SHP77 (cell line): ENCODE measurements around the gene ST3GAL5.
"Not testable (repeated sequence)": the region's sequence is repeated elsewhere in the genome, so short reads cannot be mapped to it uniquely, and the experiment has no call there.

Source experiments
- DNase-seq, 2 experiments: peaks; one replicate each; lab custom pipeline; 2025; lab: John Stamatoyannopoulos, UW

The ST3GAL5 gene

GRCh38 chr2:85917887-85918795 is 29.4 kb upstream of the ST3GAL5 start:
- no peak for DNase-seq

- DNase-seq = no peak
Measured at GRCh38 chr2:85915606-85916303, 27.0 kb upstream of the ST3GAL5 start.

GRCh38 chr2:85914922-85915321 is 26.1 kb upstream of the ST3GAL5 start:
- no peak for DNase-seq

- no peak for DNase-seq
Measured at GRCh38 chr2:85913884-85914881, 25.4 kb upstream of the ST3GAL5 start.

GRCh38 chr2:85911814-85912692 is 23.3 kb upstream of the ST3GAL5 start:
- DNase-seq = no peak

- DNase-seq = no peak
Measured at GRCh38 chr2:85911097-85911496, 22.3 kb upstream of the ST3GAL5 start.

- no peak for DNase-seq
Measured at GRCh38 chr2:85909005-85909404, 20.2 kb upstream of the ST3GAL5 start.

GRCh38 chr2:85908506-85908905 is 19.7 kb upstream of the ST3GAL5 start:
- DNase-seq = no peak

GRCh38 chr2:85907671-85908157 is 18.9 kb upstream of the ST3GAL5 start:
- no peak for DNase-seq

GRCh38 chr2:85906748-85907147 is 18.0 kb upstream of the ST3GAL5 start:
- no peak for DNase-seq

- DNase-seq = no peak
Measured at GRCh38 chr2:85905891-85906290, 17.1 kb upstream of the ST3GAL5 start.

GRCh38 chr2:85905187-85905666 is 16.4 kb upstream of the ST3GAL5 start:
- no peak for DNase-seq

GRCh38 chr2:85903849-85904248 is 15.1 kb upstream of the ST3GAL5 start:
- DNase-seq = no peak

GRCh38 chr2:85902496-85902895 is 13.7 kb upstream of the ST3GAL5 start:
- DNase-seq = no peak

GRCh38 chr2:85901155-85901554 is 12.4 kb upstream of the ST3GAL5 start:
- no peak for DNase-seq

GRCh38 chr2:85900366-85900765 is 11.6 kb upstream of the ST3GAL5 start:
- DNase-seq = no peak

GRCh38 chr2:85899849-85900248 is 11.1 kb upstream of the ST3GAL5 start:
- no peak for DNase-seq

- DNase-seq = no peak
Measured at GRCh38 chr2:85899284-85899683, 10.5 kb upstream of the ST3GAL5 start.

- DNase-seq = no peak
Measured at GRCh38 chr2:85898881-85899280, 10.1 kb upstream of the ST3GAL5 start.

- DNase-seq = not testable (repeated sequence)
Measured at GRCh38 chr2:85894554-85895278, 5.9 kb upstream of the ST3GAL5 start.
